NCI-H2171 (cell line): ENCODE measurements around the gene EPHB3.

Source experiments
- DNase-seq: peaks from one replicate; lab custom pipeline; 2025; lab: John Stamatoyannopoulos, UW

EPHB3 gene

GRCh38 chr3:184564685-184565385, 3.2 kb downstream of the EPHB3 start:
- no peak for DNase-seq

GRCh38 chr3:184565421-184566211, 4.0 kb downstream of the EPHB3 start:
- no peak for DNase-seq

GRCh38 chr3:184566441-184567414, 5.1 kb downstream of the EPHB3 start:
- no peak for DNase-seq

- DNase-seq = no peak
These were observed 6.5 kb downstream of the EPHB3 start for GRCh38 chr3:184567946-184568559.

- no peak for DNase-seq
These were observed 7.0 kb downstream of the EPHB3 start for GRCh38 chr3:184568560-184568923.

- DNase-seq = peak; percentile 32
These were observed 7.6 kb downstream of the EPHB3 start for GRCh38 chr3:184568924-184569829.

GRCh38 chr3:184570035-184570434, 8.4 kb downstream of the EPHB3 start:
- DNase-seq = no peak

GRCh38 chr3:184570489-184570888, 8.9 kb downstream of the EPHB3 start:
- no peak for DNase-seq

- DNase-seq = no peak
These were observed 10.3 kb downstream of the EPHB3 start for GRCh38 chr3:184571750-184572377.

GRCh38 chr3:184572633-184573270, 11.2 kb downstream of the EPHB3 start:
- no peak for DNase-seq

- no peak for DNase-seq
These were observed 13.2 kb downstream of the EPHB3 start for GRCh38 chr3:184574515-184575417.

- no peak for DNase-seq
These were observed 14.1 kb downstream of the EPHB3 start for GRCh38 chr3:184575701-184576100.

GRCh38 chr3:184576457-184577240, 15.1 kb downstream of the EPHB3 start:
- DNase-seq = no peak

GRCh38 chr3:184577546-184577945, 16.0 kb downstream of the EPHB3 start:
- no peak for DNase-seq

- DNase-seq = no peak
These were observed 16.6 kb downstream of the EPHB3 start for GRCh38 chr3:184578218-184578617.

GRCh38 chr3:184578822-184579221, 17.2 kb downstream of the EPHB3 start:
- DNase-seq = no peak

- no peak for DNase-seq
These were observed 17.9 kb downstream of the EPHB3 start for GRCh38 chr3:184579513-184579912.

- no peak for DNase-seq
These were observed 18.8 kb downstream of the EPHB3 start for GRCh38 chr3:184580376-184580775.
